ENCODE data around the gene HTR4.

HTR4 gene

GRCh38 chr5:148653836-148654781 lies at the start of gene HTR4:
Gene HTR4, minus strand, starts transcription at chr5:148654527. Its CDS starts 17,513 bp downstream, at chr5:148637014.
- DNase-seq (ENCODE audit: insufficient read length, low spot score): no peak
- no peak for FAIRE-seq
- no peak for TF ChIP-seq CTCF (IDR thresholded peaks at IDR 0.05; ENCODE audit: insufficient read depth, missing control alignments)

GRCh38 chr5:148702019-148702596 lies 47.8 kb upstream of the HTR4 start:
- FAIRE-seq: no peak
- no peak for TF ChIP-seq CTCF (IDR thresholded peaks at IDR 0.05; ENCODE audit: insufficient read depth, missing control alignments)

GRCh38 chr5:148699028-148699427 lies 44.7 kb upstream of the HTR4 start:
- no peak for FAIRE-seq
- TF ChIP-seq CTCF (IDR thresholded peaks at IDR 0.05; ENCODE audit: insufficient read depth, missing control alignments): no peak

More at GRCh38 chr5:148702019-148702596, 47.8 kb upstream of the HTR4 start:
- no peak for DNase-seq (ENCODE audit: insufficient read length, low spot score)

GRCh38 chr5:148697809-148698196 lies 43.5 kb upstream of the HTR4 start:
- no peak for FAIRE-seq
- no peak for TF ChIP-seq CTCF (IDR thresholded peaks at IDR 0.05; ENCODE audit: insufficient read depth, missing control alignments)
- no peak for DNase-seq (ENCODE audit: insufficient read length, low spot score)

More at GRCh38 chr5:148699028-148699427, 44.7 kb upstream of the HTR4 start:
- DNase-seq (ENCODE audit: insufficient read length, low spot score): no peak

GRCh38 chr5:148697180-148697808 lies 43.0 kb upstream of the HTR4 start:
- TF ChIP-seq CTCF (IDR thresholded peaks at IDR 0.05; ENCODE audit: insufficient read depth, missing control alignments): no peak
- no peak for FAIRE-seq
- no peak for DNase-seq (ENCODE audit: insufficient read length, low spot score)

GRCh38 chr5:148696187-148697036 lies 42.1 kb upstream of the HTR4 start:
- no peak for FAIRE-seq
- TF ChIP-seq CTCF (IDR thresholded peaks at IDR 0.05; ENCODE audit: insufficient read depth, missing control alignments): no peak
- DNase-seq (ENCODE audit: insufficient read length, low spot score): no peak
